Erythroblast (primary cell): ENCODE measurements around the gene IKZF3.

Experiments
- GATA1 ChIP-seq: IDR thresholded peaks from 2 replicates; pipeline ENCODE4 v1.6.1; 2011; ENCODE audit warnings: low read depth, mild to moderate bottlenecking, control low read depth, low read length, moderate library complexity
- POLR2A ChIP-seq: IDR thresholded peaks from 2 replicates; pipeline ENCODE4 v1.6.1; 2011; ENCODE audit warnings: mild to moderate bottlenecking, low read length

GRCh38 chr17:39854909-39855308 lies 9.2 kb downstream of the IKZF3 start:
- TF ChIP-seq POLR2A, result no peak
- no peak for TF ChIP-seq GATA1
